HepG2 (cell line): ENCODE results near the gene ZNG1A. TPM values are rescaled to one million over a fixed set of nuclear protein-coding genes. Genes with fewer than 3 reads are reported as not detected.

Experiments used
- ATAC-seq: fragments of 200-7000 bp; cut with Tn5 transposase; 3 replicates; pipeline ENCODE4 v1.9.1; 2020; ENCODE audit warnings: mild to moderate bottlenecking, moderate library complexity
- BruUV-seq: library from RNA; stranded (reverse); fragments of 400-500 nt; replicated peaks from 2 replicates; lab custom pipeline; 2021; lab: Mats Ljungman, UMichigan
- CTCF ChIA-PET: fragments of 300-600 bp; formaldehyde crosslinking; extraction: SDS; loops from one replicate; lab custom pipeline; 2021; ENCODE audit warnings: low total read pairs, inconsistent platforms, low intra/inter-chr PET ratio; lab: Yijun Ruan, JAX
- POLR2A ChIA-PET: fragments of 350-600 bp; sonication (Branson Sonifier 250); formaldehyde crosslinking; loops from one replicate; lab custom pipeline; 2020; ENCODE audit warnings: antibody characterized with exemption, inconsistent platforms; lab: Yijun Ruan, JAX
- DNase-seq: peaks from one replicate; pipeline ENCODE4 v3.0.0-alpha.2; 2015; ENCODE audit warnings: low spot score
- FAIRE-seq: peaks from 3 replicates; lab custom pipeline; 2011; peaks lifted over from hg19 to GRCh38; lab: Jason Lieb, UNC
- H2AFZ ChIP-seq: one replicate; pipeline ENCODE4 v1.6.1; 2011; ENCODE audit warnings: low read length, inconsistent platforms
- H3K27ac ChIP-seq: fragments of 300-600 bp; 3 replicates; pipeline ENCODE4 v1.8.0; 2011; ENCODE audit warnings: mixed run types, mild to moderate bottlenecking, mixed read lengths, low read length, inconsistent platforms; ENCODE audit not compliant: insufficient read depth; ENCODE audit errors: extremely low read length
- H3K27me3 ChIP-seq, 2 experiments: fragments of 200-600 bp in 1 of 2; 2 replicates in 1 of 2; 3 replicates in 1 of 2; pipeline versions ENCODE4 v1.6.0 to v1.8.0; 2011; ENCODE audit warnings: low read length in 2 of 2, mild to moderate bottlenecking in 2 of 2, moderate library complexity in 2 of 2, inconsistent platforms in 1 of 2; ENCODE audit not compliant: insufficient read depth in 2 of 2, control insufficient read depth in 1 of 2
- H3K36me3 ChIP-seq, 2 experiments: fragments of 200-600 bp in 1 of 2; replicated peaks in 1 of 2; 2 replicates in 1 of 2; 3 replicates in 1 of 2; pipeline versions ENCODE4 v1.5.1 to v1.8.0; 2011; ENCODE audit warnings: low read length in 2 of 2, inconsistent platforms in 1 of 2; ENCODE audit not compliant: insufficient read depth in 2 of 2, control insufficient read depth in 1 of 2
- H3K4me1 ChIP-seq: 2 replicates; pipeline ENCODE4 v1.5.1; 2012; ENCODE audit warnings: low read length, inconsistent platforms; ENCODE audit not compliant: insufficient read depth
- H3K4me2 ChIP-seq: 2 replicates; pipeline ENCODE4 v1.6.0; 2011; ENCODE audit warnings: low read depth, low read length, inconsistent platforms
- H3K4me3 ChIP-seq, 3 experiments: fragments of 200-600 bp in 1 of 3; sonication (generic), shearing (Covaris generic) in 1 of 3; replicated peaks in 1 of 3; 2 replicates each; pipeline ENCODE4 v1.5.1; 2011 to 2016; ENCODE audit warnings: low read length in 3 of 3, inconsistent platforms in 2 of 3, low read depth in 2 of 3, mild to moderate bottlenecking in 2 of 3, control low read depth in 1 of 3, mixed read lengths in 1 of 3; ENCODE audit not compliant: insufficient read depth in 1 of 3
- H3K79me2 ChIP-seq: one replicate; pipeline ENCODE4 v1.6.1; 2011; ENCODE audit warnings: low read length, inconsistent platforms; ENCODE audit not compliant: insufficient read depth
- H3K9ac ChIP-seq: 2 replicates; pipeline ENCODE4 v1.6.0; 2011; ENCODE audit warnings: mild to moderate bottlenecking, low read depth, low read length, inconsistent platforms; ENCODE audit not compliant: insufficient read depth
- H3K9me3 ChIP-seq: 2 replicates; pipeline ENCODE4 v1.5.1; 2012; ENCODE audit warnings: mild to moderate bottlenecking, low read length
- H4K20me1 ChIP-seq: 2 replicates; pipeline ENCODE4 v1.6.0; 2011; ENCODE audit warnings: inconsistent platforms, mild to moderate bottlenecking, low read length, moderate library complexity; ENCODE audit not compliant: insufficient read depth
- EZH2 ChIP-seq: conservative IDR thresholded peaks from 2 replicates; pipeline ENCODE4 v1.6.1; 2012; ENCODE audit warnings: mild to moderate bottlenecking, low read depth, low read length, moderate library complexity
- MAFF ChIP-seq: IDR thresholded peaks from 2 replicates; pipeline ENCODE4 v1.6.1; 2011; ENCODE audit warnings: low read depth, low read length, improper control_type of control experiment
- MAFK ChIP-seq, 2 experiments: IDR thresholded peaks in 1 of 2; conservative IDR thresholded peaks in 1 of 2; 2 replicates each; pipeline ENCODE4 v1.6.1; 2011; ENCODE audit warnings: improper control_type of control experiment in 2 of 2, low read length in 2 of 2
- NRL ChIP-seq: sonication (generic); formaldehyde crosslinking; IDR thresholded peaks from 2 replicates; pipeline ENCODE4 v1.5.0; 2020; ENCODE audit warnings: missing genetic modification reagents, mild to moderate bottlenecking, moderate library complexity, borderline replicate concordance
- SMYD3 ChIP-seq: sonication (generic); formaldehyde crosslinking; IDR thresholded peaks from 2 replicates; pipeline ENCODE4 v1.8.1; 2023; ENCODE audit warnings: mild to moderate bottlenecking, missing genetic modification reagents
- YY1 ChIP-seq: IDR thresholded peaks from 2 replicates; pipeline ENCODE4 v1.6.1; 2011; ENCODE audit warnings: low read length, low read depth, moderate library complexity, mild to moderate bottlenecking; ENCODE audit not compliant: insufficient read depth, insufficient replicate concordance
- ZNF280B ChIP-seq: sonication (generic); formaldehyde crosslinking; IDR thresholded peaks from 2 replicates; pipeline ENCODE4 v1.5.0; 2020; ENCODE audit warnings: missing genetic modification reagents, mild to moderate bottlenecking, borderline replicate concordance
- ZNF30 ChIP-seq: sonication (generic); formaldehyde crosslinking; IDR thresholded peaks from 2 replicates; pipeline ENCODE4 v1.5.0; 2020; ENCODE audit warnings: mild to moderate bottlenecking, missing genetic modification reagents
- ZNF558 ChIP-seq: sonication (generic); formaldehyde crosslinking; IDR thresholded peaks from 2 replicates; pipeline ENCODE4 v1.9.0; 2022; ENCODE audit warnings: mild to moderate bottlenecking, missing genetic modification reagents, borderline replicate concordance
- WGBS: methylation state at CpG from one replicate; pipeline ENCODE4 v1.1.6; 2017; ENCODE audit warnings: low lambda C conversion rate; 5-methylcytosine and 5-hydroxymethylcytosine counted together
- in situ Hi-C: cut with HindIII; loops from 2 replicates; pipeline ENCODE4 v1.10.0; 2017; ENCODE audit warnings: low pct_unique_long_range_greater_than_20kb; ENCODE audit not compliant: extremely low pct_ligation_motif_present
- intact Hi-C: fragments of 100-400 bp; cut with micrococcal nuclease; formaldehyde crosslinking; loops from one replicate; pipeline ENCODE4 v1.10.0; 2022; ENCODE audit not compliant: unreplicated experiment
- polyA plus RNA-seq, 8 experiments: library from polyadenylated mRNA; depleted of rRNA in 3 of 8; stranded (reverse) in 7 of 8; unstranded in 1 of 8; fragments of >200 nt; fragmentation: Illumina TruSeq in 4 of 8; extraction: Trizol in 4 of 8; gene quantifications; 2 replicates each; pipeline versions ENCODE4 v1.2.1 to v1.2.3, GENCODE V29; 2011 to 2016; ENCODE audit warnings: low read depth in 4 of 8, missing spikeins in 1 of 8, mixed read lengths in 1 of 8; ENCODE audit not compliant: insufficient read depth in 1 of 8
- total RNA-seq, 5 experiments: library from RNA; depleted of rRNA; stranded (reverse); fragments of >200 nt; fragmentation: Illumina TruSeq; extraction: Trizol; gene quantifications; 2 replicates each; pipeline ENCODE4 v1.2.3, GENCODE V29; 2016; ENCODE audit warnings: low read depth in 1 of 5
- TF ChIP-seq, protein P1 (sequence below): sonication (generic); formaldehyde crosslinking; IDR thresholded peaks from 2 replicates; pipeline ENCODE4; 2020; ENCODE audit warnings: missing genetic modification reagents, mild to moderate bottlenecking, borderline replicate concordance

Gene ZNG1A
- total and polyA plus RNA-seq, 2 of the 13 experiments (the other 11 are each of a cell fraction or from before 2014, with no cell fraction given), result 28.6 to 90.6 TPM

DNA sequence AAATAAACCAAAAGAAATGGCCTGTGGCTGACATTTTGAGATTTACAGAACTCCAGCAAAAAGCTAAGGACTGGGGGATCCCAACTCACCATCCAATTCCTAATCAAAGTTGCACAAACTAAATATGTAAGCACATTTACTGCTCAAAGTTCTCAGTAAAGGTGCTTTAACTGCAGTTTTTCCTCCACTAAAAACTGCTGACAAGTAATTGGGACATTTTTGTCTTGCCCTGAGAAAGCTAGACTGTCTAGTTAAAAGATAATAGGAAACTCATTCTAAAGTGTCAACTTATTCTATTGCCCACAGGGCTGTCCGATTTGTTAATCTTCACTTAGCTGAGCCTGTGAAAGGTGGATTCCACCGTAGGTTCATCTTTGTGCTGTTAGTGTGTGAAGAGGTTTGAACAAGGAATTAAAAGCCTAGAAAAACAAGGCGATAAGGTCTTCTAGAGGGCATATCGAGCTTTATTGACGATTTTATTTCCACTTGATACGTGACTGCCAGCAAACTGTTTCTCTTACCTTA is 36.8 kb upstream of the ZNG1A start:
- no peaks in the 10 kb centered on the region for H3K79me2 ChIP-seq
- intact Hi-C loops, result loop anchor here (5.0 kb wide), 1 partner anchor 38 kb away; the partner anchor contains the start of gene ZNG1A
- H3K4me3 ChIP-seq, result peak overlapping the region in 2 of 3 experiments; percentile 62 to 77; a peak in 1 of 6 replicates
- no peak overlapping the region for H2AFZ ChIP-seq
- H3K27me3 ChIP-seq, result peaks cover 0 to 23% of the 10 kb centered on the region in 2 experiments; a peak in 2 of 5 replicates
- TF ChIP-seq ZNF30 (CRISPR knock-in tag), result no peak
- 0 out of 2 replicates have a peak, but pooled peaks have one; percentile 38 for TF ChIP-seq MAFF
- TF ChIP-seq SMYD3 (CRISPR knock-in tag), result no peak
- TF ChIP-seq ZNF558 (CRISPR knock-in tag), result no peak
- peak; percentile 14 to 58; a peak in 2 of 4 replicates for TF ChIP-seq MAFK (conservative IDR thresholded peaks at IDR 0.05 in 1 of 2, IDR thresholded peaks at IDR 0.05 in 1 of 2; ENCODE audit: low read length in 2 of 2)
- ChIA-PET POLR2A (no interaction called here), CTCF (no interaction called here)
- no peak overlapping the region for H3K27ac ChIP-seq
- no peaks in the 10 kb centered on the region for H3K36me3 ChIP-seq
- BruUV-seq, result TSS peak; percentile 62
- no peaks in the 10 kb centered on the region for H4K20me1 ChIP-seq
- peak overlapping the region; percentile 80; the same call in 1 of the 2 replicates for H3K4me2 ChIP-seq
- DNase-seq, result no peak
- no peaks in the 10 kb centered on the region for H3K9me3 ChIP-seq
- ATAC-seq, result no peak
- H3K9ac ChIP-seq, result no peak overlapping the region
- FAIRE-seq, result no peak
- H3K4me1 ChIP-seq, result peaks cover 8% of the 10 kb centered on the region; the same call in 1 of the 2 replicates
- in situ Hi-C loops, result no loop called here
- 13% methylated on average over 6 of the region's 6 CpGs for WGBS

GRCh38 chr9:214648-215493 is 36.0 kb upstream of the ZNG1A start, which contains the start of gene DOCK8:
Gene DOCK8, plus strand, starts transcription at chr9:214865. Its CDS starts 112 bp downstream, at chr9:214977.
- in situ Hi-C loops, result no loop called here
- H2AFZ ChIP-seq, result no peak within 1 kb of the TSS
- H3K79me2 ChIP-seq, result no peaks in the 10 kb centered on the region
- H3K4me1 ChIP-seq, result peaks cover 8% of the 10 kb centered on the region; the same call in 1 of the 2 replicates
- 1% methylated on average over 30 of the region's 103 CpGs for WGBS
- peak within 1 kb of the TSS; percentile 51 to 77 (median 62) for H3K4me3 ChIP-seq
- ChIA-PET POLR2A (no interaction called here), CTCF (no interaction called here)
- H3K9ac ChIP-seq, result peak within 1 kb of the TSS; percentile 25; the same call in 1 of the 2 replicates
- DNase-seq, result peak; percentile 31
- FAIRE-seq, result no peak
- ATAC-seq, result peak; percentile 98
- no TSS peak for BruUV-seq
- no peaks in the 10 kb centered on the region for H4K20me1 ChIP-seq
- H3K36me3 ChIP-seq, result no peaks in the 10 kb centered on the region
- H3K27me3 ChIP-seq, result peaks cover 0 to 23% of the 10 kb centered on the region in 2 experiments; a peak in 2 of 5 replicates
- intact Hi-C loops, result loop anchor here (5.0 kb wide), 1 partner anchor 38 kb away; the partner anchor contains the start of gene ZNG1A
- H3K27ac ChIP-seq, result no peak within 1 kb of the TSS
- no peaks in the 10 kb centered on the region for H3K9me3 ChIP-seq
- H3K4me2 ChIP-seq, result peak within 1 kb of the TSS; percentile 80
- TF ChIP-seq ZNF280B (no peak), EZH2 (no peak), YY1 (peak; percentile 7), NRL (peak; percentile 53; the same call in 1 of the 2 replicates)
- TF ChIP-seq, protein P1, sequence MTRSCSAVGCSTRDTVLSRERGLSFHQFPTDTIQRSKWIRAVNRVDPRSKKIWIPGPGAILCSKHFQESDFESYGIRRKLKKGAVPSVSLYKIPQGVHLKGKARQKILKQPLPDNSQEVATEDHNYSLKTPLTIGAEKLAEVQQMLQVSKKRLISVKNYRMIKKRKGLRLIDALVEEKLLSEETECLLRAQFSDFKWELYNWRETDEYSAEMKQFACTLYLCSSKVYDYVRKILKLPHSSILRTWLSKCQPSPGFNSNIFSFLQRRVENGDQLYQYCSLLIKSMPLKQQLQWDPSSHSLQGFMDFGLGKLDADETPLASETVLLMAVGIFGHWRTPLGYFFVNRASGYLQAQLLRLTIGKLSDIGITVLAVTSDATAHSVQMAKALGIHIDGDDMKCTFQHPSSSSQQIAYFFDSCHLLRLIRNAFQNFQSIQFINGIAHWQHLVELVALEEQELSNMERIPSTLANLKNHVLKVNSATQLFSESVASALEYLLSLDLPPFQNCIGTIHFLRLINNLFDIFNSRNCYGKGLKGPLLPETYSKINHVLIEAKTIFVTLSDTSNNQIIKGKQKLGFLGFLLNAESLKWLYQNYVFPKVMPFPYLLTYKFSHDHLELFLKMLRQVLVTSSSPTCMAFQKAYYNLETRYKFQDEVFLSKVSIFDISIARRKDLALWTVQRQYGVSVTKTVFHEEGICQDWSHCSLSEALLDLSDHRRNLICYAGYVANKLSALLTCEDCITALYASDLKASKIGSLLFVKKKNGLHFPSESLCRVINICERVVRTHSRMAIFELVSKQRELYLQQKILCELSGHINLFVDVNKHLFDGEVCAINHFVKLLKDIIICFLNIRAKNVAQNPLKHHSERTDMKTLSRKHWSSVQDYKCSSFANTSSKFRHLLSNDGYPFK (CRISPR knock-in tag), result no peak
